ENCODE results near the gene CFHR4. TPM values are rescaled to one million over a fixed set of nuclear protein-coding genes. Genes with fewer than 3 reads are reported as not detected.
"Not testable (repeated sequence)": the region's sequence is repeated elsewhere in the genome, so short reads cannot be mapped to it uniquely, and the experiment has no call there.

CFHR4 gene
- total RNA-seq, 1 donor from 2014 or later = not detected

DNA sequence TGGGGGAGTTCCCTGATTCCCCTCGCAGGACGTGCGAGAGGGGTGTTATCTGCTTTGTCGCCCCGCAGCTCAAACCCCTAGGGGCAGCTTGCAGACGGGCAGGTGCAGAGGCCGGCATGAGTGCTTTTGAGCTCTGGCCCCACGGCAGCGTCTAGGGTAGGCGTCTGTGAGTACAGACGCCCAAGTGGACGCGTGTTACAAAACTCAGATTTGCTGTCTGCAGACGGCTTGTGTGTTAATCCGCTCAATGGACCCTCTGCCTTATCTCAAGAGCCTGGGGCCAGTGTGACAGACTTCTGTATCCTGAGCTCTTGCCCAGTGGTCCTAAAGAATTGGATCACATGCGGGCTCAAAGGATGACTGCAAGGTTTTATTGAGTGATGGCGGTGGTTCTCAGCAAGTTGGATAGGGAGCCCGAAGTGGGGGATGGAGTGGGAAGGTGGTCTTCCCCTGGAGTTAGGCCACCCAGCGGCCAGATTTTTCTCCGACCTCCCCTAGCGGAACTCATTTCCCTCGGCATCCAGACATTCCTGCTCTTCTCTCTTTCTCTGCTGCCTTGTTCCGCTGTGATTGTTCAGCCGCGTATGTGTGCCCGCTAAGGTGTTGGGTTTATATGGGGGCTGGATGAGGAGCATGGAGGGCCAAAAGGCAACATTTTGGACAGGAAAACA, 9.4 kb downstream of the CFHR4 start:
- TF ChIP-seq, protein P1, sequence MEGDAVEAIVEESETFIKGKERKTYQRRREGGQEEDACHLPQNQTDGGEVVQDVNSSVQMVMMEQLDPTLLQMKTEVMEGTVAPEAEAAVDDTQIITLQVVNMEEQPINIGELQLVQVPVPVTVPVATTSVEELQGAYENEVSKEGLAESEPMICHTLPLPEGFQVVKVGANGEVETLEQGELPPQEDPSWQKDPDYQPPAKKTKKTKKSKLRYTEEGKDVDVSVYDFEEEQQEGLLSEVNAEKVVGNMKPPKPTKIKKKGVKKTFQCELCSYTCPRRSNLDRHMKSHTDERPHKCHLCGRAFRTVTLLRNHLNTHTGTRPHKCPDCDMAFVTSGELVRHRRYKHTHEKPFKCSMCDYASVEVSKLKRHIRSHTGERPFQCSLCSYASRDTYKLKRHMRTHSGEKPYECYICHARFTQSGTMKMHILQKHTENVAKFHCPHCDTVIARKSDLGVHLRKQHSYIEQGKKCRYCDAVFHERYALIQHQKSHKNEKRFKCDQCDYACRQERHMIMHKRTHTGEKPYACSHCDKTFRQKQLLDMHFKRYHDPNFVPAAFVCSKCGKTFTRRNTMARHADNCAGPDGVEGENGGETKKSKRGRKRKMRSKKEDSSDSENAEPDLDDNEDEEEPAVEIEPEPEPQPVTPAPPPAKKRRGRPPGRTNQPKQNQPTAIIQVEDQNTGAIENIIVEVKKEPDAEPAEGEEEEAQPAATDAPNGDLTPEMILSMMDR (IDR thresholded peaks at IDR 0.05; ENCODE audit: partially characterized antibody, unreplicated experiment) = no peak
- no peaks in the 10 kb centered on the region for H3K36me3 Mint-ChIP-seq (ENCODE audit: unreplicated experiment)
- no peaks in the 10 kb centered on the region for H3K4me1 Mint-ChIP-seq (ENCODE audit: low read depth, unreplicated experiment)
- peak overlapping the region; percentile 10 for H3K4me3 Mint-ChIP-seq (ENCODE audit: unreplicated experiment)
- no peak for DNase-seq
- no peak overlapping the region for H3K27ac Mint-ChIP-seq (ENCODE audit: unreplicated experiment)
- H3K9me3 Mint-ChIP-seq (ENCODE audit: unreplicated experiment) = no peaks in the 10 kb centered on the region
- no peaks in the 10 kb centered on the region for H3K27me3 Mint-ChIP-seq (ENCODE audit: unreplicated experiment)

DNA sequence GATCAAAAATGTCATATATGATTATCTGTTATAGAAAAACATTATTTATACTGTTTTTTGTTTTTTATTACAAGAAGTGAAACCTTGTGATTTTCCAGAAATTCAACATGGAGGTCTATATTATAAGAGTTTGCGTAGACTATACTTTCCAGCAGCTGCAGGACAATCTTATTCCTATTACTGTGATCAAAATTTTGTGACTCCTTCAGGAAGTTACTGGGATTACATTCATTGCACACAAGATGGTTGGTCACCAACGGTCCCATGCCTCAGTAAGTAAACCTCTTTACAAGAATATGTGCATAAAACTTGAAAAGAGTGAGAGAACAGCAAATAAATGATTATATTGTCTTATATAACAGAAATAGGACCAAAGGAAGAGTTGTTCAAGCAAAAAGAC, 14.5 kb downstream of the CFHR4 start:
- H3K9me3 Mint-ChIP-seq (ENCODE audit: unreplicated experiment) = no peaks in the 10 kb centered on the region
- no peak for DNase-seq

DNA sequence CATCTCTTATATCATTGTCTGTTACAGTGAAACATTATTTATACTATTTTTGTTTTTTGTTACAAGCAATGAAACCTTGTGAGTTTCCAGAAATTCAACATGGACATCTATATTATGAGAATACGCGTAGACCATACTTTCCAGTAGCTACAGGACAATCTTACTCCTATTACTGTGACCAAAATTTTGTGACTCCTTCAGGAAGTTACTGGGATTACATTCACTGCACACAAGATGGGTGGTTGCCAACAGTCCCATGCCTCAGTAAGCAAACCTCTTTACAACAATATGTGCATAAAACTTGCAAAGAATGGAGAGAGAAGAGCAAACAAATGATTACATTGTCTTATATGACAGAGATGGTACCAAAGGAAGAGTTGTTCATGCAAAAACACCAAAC, 22.4 kb downstream of the CFHR4 start:
- Mint-ChIP-seq H3K36me3 (ENCODE audit: unreplicated experiment) (no peaks in the 10 kb centered on the region), H3K9me3 (ENCODE audit: unreplicated experiment) (no peaks in the 10 kb centered on the region), H3K27ac (ENCODE audit: unreplicated experiment) (no peak overlapping the region), H3K4me1 (ENCODE audit: low read depth, unreplicated experiment) (no peaks in the 10 kb centered on the region), H3K4me3 (ENCODE audit: unreplicated experiment) (no peak overlapping the region), H3K27me3 (ENCODE audit: unreplicated experiment) (no peaks in the 10 kb centered on the region)
- no peak for DNase-seq
- TF ChIP-seq, protein P1 (IDR thresholded peaks at IDR 0.05; ENCODE audit: partially characterized antibody, unreplicated experiment) = peak; percentile 24

More for the DNA sequence above, 14.5 kb downstream of the CFHR4 start:
- no peak overlapping the region for H3K4me3 Mint-ChIP-seq (ENCODE audit: unreplicated experiment)
- no peaks in the 10 kb centered on the region for H3K36me3 Mint-ChIP-seq (ENCODE audit: unreplicated experiment)
- H3K4me1 Mint-ChIP-seq (ENCODE audit: low read depth, unreplicated experiment) = no peaks in the 10 kb centered on the region
- no peak overlapping the region for H3K27ac Mint-ChIP-seq (ENCODE audit: unreplicated experiment)
- no peaks in the 10 kb centered on the region for H3K27me3 Mint-ChIP-seq (ENCODE audit: unreplicated experiment)
- TF ChIP-seq, protein P1 (IDR thresholded peaks at IDR 0.05; ENCODE audit: partially characterized antibody, unreplicated experiment) = peak; percentile 39

DNA sequence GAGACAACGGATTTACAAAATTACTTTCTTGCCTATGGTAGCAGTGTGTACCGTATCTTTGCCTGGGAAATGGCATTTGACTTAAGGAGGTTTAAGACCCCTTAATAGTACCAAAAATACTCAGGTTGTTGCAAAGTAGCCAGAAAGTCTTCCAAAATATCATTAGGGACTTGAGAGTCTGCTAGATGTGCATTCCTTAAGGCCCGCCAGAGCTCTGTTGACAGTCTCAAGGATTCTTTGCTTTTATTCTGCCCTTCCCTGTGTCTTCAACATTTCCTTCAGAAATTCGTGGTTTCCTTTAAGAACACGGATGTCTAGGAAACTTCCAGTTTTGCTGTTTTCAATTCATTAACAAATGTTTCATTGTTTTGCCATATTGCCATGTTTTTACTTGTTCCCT, 24.4 kb downstream of the CFHR4 start:
- H3K4me1 Mint-ChIP-seq (ENCODE audit: low read depth, unreplicated experiment); H3K27ac Mint-ChIP-seq (ENCODE audit: unreplicated experiment); H3K9me3 Mint-ChIP-seq (ENCODE audit: unreplicated experiment); H3K27me3 Mint-ChIP-seq (ENCODE audit: unreplicated experiment); H3K36me3 Mint-ChIP-seq (ENCODE audit: unreplicated experiment); H3K4me3 Mint-ChIP-seq (ENCODE audit: unreplicated experiment); DNase-seq: not testable (repeated sequence)

DNA sequence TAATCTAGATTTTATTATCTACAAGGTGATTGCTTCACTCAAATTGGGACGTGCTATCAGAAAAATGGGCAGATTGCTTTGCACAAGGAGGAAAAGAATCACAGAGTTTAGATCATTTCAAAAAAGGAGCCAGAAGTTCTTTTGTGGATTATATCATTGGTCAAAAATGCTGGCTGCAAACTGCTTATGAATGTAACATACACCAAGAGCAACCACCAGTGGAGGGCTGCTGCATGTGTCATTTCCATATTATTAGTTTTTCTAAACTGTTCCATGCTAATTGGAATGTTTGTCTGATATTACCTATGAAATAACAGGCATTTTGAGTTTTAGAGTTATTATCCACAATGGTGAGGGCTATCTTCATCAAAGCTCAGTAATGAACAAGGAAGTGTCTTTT, 39.0 kb downstream of the CFHR4 start:
- not testable (repeated sequence) for H3K9me3 Mint-ChIP-seq (ENCODE audit: unreplicated experiment); H3K27ac Mint-ChIP-seq (ENCODE audit: unreplicated experiment); H3K4me1 Mint-ChIP-seq (ENCODE audit: low read depth, unreplicated experiment); H3K27me3 Mint-ChIP-seq (ENCODE audit: unreplicated experiment); DNase-seq; H3K4me3 Mint-ChIP-seq (ENCODE audit: unreplicated experiment); H3K36me3 Mint-ChIP-seq (ENCODE audit: unreplicated experiment)

DNA sequence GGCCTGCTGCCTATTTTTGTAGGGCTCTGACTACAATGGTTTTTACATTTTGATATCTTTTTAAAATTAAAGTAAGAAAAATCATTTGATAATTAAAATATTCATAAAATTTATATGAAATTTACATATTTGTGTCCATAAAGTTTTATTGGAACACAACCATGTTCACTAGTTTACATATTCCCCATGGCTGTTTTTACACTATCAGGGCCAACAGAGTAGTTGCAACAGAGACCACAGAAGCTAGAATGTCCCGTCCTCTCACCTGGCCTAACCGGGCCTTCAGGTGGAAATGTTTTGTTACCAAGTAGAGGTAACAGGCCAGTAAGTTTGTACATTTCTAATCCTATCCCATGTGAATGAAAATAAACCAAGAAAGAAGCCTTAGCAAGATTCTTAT, 45.0 kb downstream of the CFHR4 start:
- not testable (repeated sequence) for H3K9me3 Mint-ChIP-seq (ENCODE audit: unreplicated experiment); H3K27me3 Mint-ChIP-seq (ENCODE audit: unreplicated experiment); DNase-seq; H3K36me3 Mint-ChIP-seq (ENCODE audit: unreplicated experiment); H3K4me3 Mint-ChIP-seq (ENCODE audit: unreplicated experiment); H3K4me1 Mint-ChIP-seq (ENCODE audit: low read depth, unreplicated experiment); H3K27ac Mint-ChIP-seq (ENCODE audit: unreplicated experiment)
